ENCODE data around the gene CFAP52. TPM values are rescaled to one million over a fixed set of nuclear protein-coding genes. Genes with fewer than 3 reads are reported as not detected.
"Not testable (repeated sequence)": the region's sequence is repeated elsewhere in the genome, so short reads cannot be mapped to it uniquely, and the experiment has no call there.

The CFAP52 gene
- total RNA-seq, 1 donor from 2014 or later, result not detected

- DNase-seq (ENCODE audit: low spot score), result no peak
Measured at GRCh38 chr17:9571201-9571600, 5.2 kb upstream of the CFAP52 start.

- DNase-seq (ENCODE audit: low spot score), result peak; percentile 90
Measured at GRCh38 chr17:9575381-9576101, 901 bp upstream of the CFAP52 start, which contains the start of gene STX8. STX8 (minus strand) TSS chr17:9575820; CDS start chr17:9575808, 12 bp downstream.

GRCh38 chr17:9577373-9577709 lies 899 bp downstream of the CFAP52 start:
- no peak for DNase-seq (ENCODE audit: low spot score)

- no peak for DNase-seq (ENCODE audit: low spot score)
Measured at GRCh38 chr17:9587969-9588656, 11.7 kb downstream of the CFAP52 start.

- no peak for DNase-seq (ENCODE audit: low spot score)
Measured at GRCh38 chr17:9594065-9594464, 17.6 kb downstream of the CFAP52 start.

GRCh38 chr17:9597638-9598037 lies 21.2 kb downstream of the CFAP52 start:
- DNase-seq (ENCODE audit: low spot score), result not testable (repeated sequence)

- DNase-seq (ENCODE audit: low spot score), result no peak
Measured at GRCh38 chr17:9598661-9599060, 22.2 kb downstream of the CFAP52 start.

GRCh38 chr17:9604583-9604982 lies 28.1 kb downstream of the CFAP52 start:
- DNase-seq (ENCODE audit: low spot score), result not testable (repeated sequence)

- no peak for DNase-seq (ENCODE audit: low spot score)
Measured at GRCh38 chr17:9606453-9606852, 30.0 kb downstream of the CFAP52 start.

GRCh38 chr17:9607058-9607457 lies 30.6 kb downstream of the CFAP52 start:
- not testable (repeated sequence) for DNase-seq (ENCODE audit: low spot score)

- no peak for DNase-seq (ENCODE audit: low spot score)
Measured at GRCh38 chr17:9611557-9611956, 35.1 kb downstream of the CFAP52 start.

- DNase-seq (ENCODE audit: low spot score), result no peak
Measured at GRCh38 chr17:9612006-9612405, 35.6 kb downstream of the CFAP52 start.

- no peak for DNase-seq (ENCODE audit: low spot score)
Measured at GRCh38 chr17:9615486-9615885, 39.0 kb downstream of the CFAP52 start.

GRCh38 chr17:9622961-9623360 lies 46.5 kb downstream of the CFAP52 start:
- DNase-seq (ENCODE audit: low spot score), result no peak

GRCh38 chr17:9628509-9628908 lies 52.1 kb downstream of the CFAP52 start:
- no peak for DNase-seq (ENCODE audit: low spot score)

GRCh38 chr17:9632741-9633140 lies 56.3 kb downstream of the CFAP52 start:
- DNase-seq (ENCODE audit: low spot score), result no peak

- DNase-seq (ENCODE audit: low spot score), result no peak
Measured at GRCh38 chr17:9635340-9635739, 58.9 kb downstream of the CFAP52 start.

GRCh38 chr17:9636501-9636900 lies 60.1 kb downstream of the CFAP52 start:
- DNase-seq (ENCODE audit: low spot score), result no peak

- not testable (repeated sequence) for DNase-seq (ENCODE audit: low spot score)
Measured at GRCh38 chr17:9640388-9640787, 63.9 kb downstream of the CFAP52 start.

GRCh38 chr17:9643611-9644010 lies 67.2 kb downstream of the CFAP52 start:
- no peak for DNase-seq (ENCODE audit: low spot score)

- DNase-seq (ENCODE audit: low spot score), result peak; percentile 59
Measured at GRCh38 chr17:9644910-9645751, 68.7 kb downstream of the CFAP52 start, which contains the start of gene USP43. USP43 (plus strand) TSS chr17:9645517; CDS start chr17:9645633, 116 bp downstream.

- DNase-seq (ENCODE audit: low spot score), result peak; percentile 58
Measured at GRCh38 chr17:9645851-9646545, 69.6 kb downstream of the CFAP52 start.
